Neural progenitor cell (in vitro differentiated cells): ENCODE measurements around the gene GPR137C. TPM values are rescaled to one million over a fixed set of nuclear protein-coding genes. Genes with fewer than 3 reads are reported as not detected.
A peak's percentile ranks its signal among the peaks of the same experiment; 100 is the strongest.

Experiments used
- DNase-seq: peaks from one replicate; pipeline ENCODE4 v3.0.0-alpha.2; 2016; ENCODE audit warnings: low spot score
- H2AFZ ChIP-seq: fragments of 200-600 bp; sonication (generic); replicated peaks from 2 replicates; pipeline ENCODE4 v1.6.1; 2016; ENCODE audit warnings: antibody characterized with exemption
- H3F3A ChIP-seq: fragments of 200-600 bp; sonication (generic); 2 replicates; pipeline ENCODE4 v1.6.1; 2016; ENCODE audit warnings: antibody characterized with exemption, low read depth
- H3K27ac ChIP-seq: fragments of 200-600 bp; sonication (generic); 2 replicates; pipeline ENCODE4 v1.5.1; 2016; ENCODE audit warnings: mild to moderate bottlenecking
- H3K27me3 ChIP-seq: fragments of 200-600 bp; sonication (generic); 2 replicates; pipeline ENCODE4 v1.6.1; 2016; ENCODE audit warnings: mild to moderate bottlenecking, moderate library complexity
- H3K36me3 ChIP-seq: fragments of 200-600 bp; sonication (generic); 2 replicates; pipeline ENCODE4 v1.5.1; 2016
- H3K4me1 ChIP-seq: fragments of 200-600 bp; sonication (generic); 2 replicates; pipeline ENCODE4 v1.6.1; 2016; ENCODE audit warnings: mixed run types
- H3K4me2 ChIP-seq: fragments of 200-600 bp; sonication (generic); 2 replicates; pipeline ENCODE4 v1.6.1; 2016
- H3K4me3 ChIP-seq: fragments of 200-600 bp; sonication (generic); 2 replicates; pipeline ENCODE4 v1.5.1; 2016
- H3K79me2 ChIP-seq: fragments of 200-600 bp; sonication (generic); 2 replicates; pipeline ENCODE4 v1.6.1; 2016; ENCODE audit warnings: low read depth
- H3K9ac ChIP-seq: fragments of 200-600 bp; sonication (generic); 2 replicates; pipeline ENCODE4 v1.6.1; 2016
- H3K9me3 ChIP-seq: fragments of 200-600 bp; sonication (generic); 2 replicates; pipeline ENCODE4 v1.5.1; 2016; ENCODE audit warnings: low read depth
- H4K20me1 ChIP-seq: fragments of 200-600 bp; sonication (generic); 2 replicates; pipeline ENCODE4 v1.6.1; 2016; ENCODE audit warnings: low read depth
- H3K27ac Mint-ChIP-seq: 3 replicates; pipeline ENCODE4 v1.8.0; 2021; ENCODE audit warnings: mixed read lengths
- H3K27me3 Mint-ChIP-seq: 2 replicates; pipeline ENCODE4 v1.8.0; 2022; ENCODE audit warnings: low read depth, mild to moderate bottlenecking, inconsistent platforms, moderate library complexity, mixed read lengths; ENCODE audit not compliant: insufficient read depth
- H3K36me3 Mint-ChIP-seq: 3 replicates; pipeline ENCODE4 v1.8.0; 2021; ENCODE audit warnings: mixed read lengths
- H3K4me1 Mint-ChIP-seq: 3 replicates; pipeline ENCODE4 v1.8.0; 2021; ENCODE audit warnings: mixed read lengths
- H3K4me3 Mint-ChIP-seq: 3 replicates; pipeline ENCODE4 v1.8.0; 2021; ENCODE audit warnings: mild to moderate bottlenecking, moderate library complexity, mixed read lengths
- H3K9me3 Mint-ChIP-seq: 3 replicates; pipeline ENCODE4 v1.8.0; 2020; ENCODE audit warnings: mixed read lengths
- CTCF ChIP-seq: fragments of 200-600 bp; sonication (generic); IDR thresholded peaks from 2 replicates; pipeline ENCODE4 v1.5.1; 2017; ENCODE audit warnings: antibody characterized with exemption, mild to moderate bottlenecking
- EZH2 ChIP-seq: fragments of 200-600 bp; sonication (generic); IDR thresholded peaks from 2 replicates; pipeline ENCODE4 v1.6.1; 2017; ENCODE audit warnings: antibody characterized with exemption, mild to moderate bottlenecking, moderate library complexity
- EZH2phosphoT487 ChIP-seq: fragments of 200-600 bp; sonication (generic); IDR thresholded peaks from 2 replicates; pipeline ENCODE4 v1.6.1; 2017; ENCODE audit warnings: antibody characterized with exemption
- total RNA-seq: library from RNA; depleted of rRNA; stranded (reverse); fragments of >200 nt; gene quantifications from 2 replicates; pipeline ENCODE4 v1.2.3, GENCODE V29; 2015; ENCODE audit warnings: low replicate concordance

Gene GPR137C
- total RNA-seq, 1 donor from 2014 or later, result 9.3 TPM

GRCh38 chr14:52583544-52583943 lies 30.9 kb downstream of the GPR137C start:
- no peaks in the 10 kb centered on the region for H4K20me1 ChIP-seq
- no peaks in the 10 kb centered on the region for H3K4me1 Mint-ChIP-seq
- TF ChIP-seq EZH2phosphoT487, result no peak
- no peak for TF ChIP-seq CTCF
- TF ChIP-seq EZH2, result no peak
- H3F3A ChIP-seq, result no peaks in the 10 kb centered on the region
- H3K36me3 ChIP-seq, result no peaks in the 10 kb centered on the region
- H3K36me3 Mint-ChIP-seq, result no peaks in the 10 kb centered on the region
- no peak overlapping the region for H3K4me3 ChIP-seq
- H2AFZ ChIP-seq, result no peak overlapping the region
- no peaks in the 10 kb centered on the region for H3K4me1 ChIP-seq
- no peak overlapping the region for H3K4me2 ChIP-seq
- no peak for DNase-seq
- no peak overlapping the region for H3K4me3 Mint-ChIP-seq
- no peaks in the 10 kb centered on the region for H3K9me3 ChIP-seq
- H3K27ac Mint-ChIP-seq, result no peak overlapping the region
- H3K79me2 ChIP-seq, result no peaks in the 10 kb centered on the region
- H3K27me3 Mint-ChIP-seq, result no peaks in the 10 kb centered on the region
- no peak overlapping the region for H3K27ac ChIP-seq
- H3K9me3 Mint-ChIP-seq, result no peaks in the 10 kb centered on the region
- no peaks in the 10 kb centered on the region for H3K27me3 ChIP-seq
- no peak overlapping the region for H3K9ac ChIP-seq

GRCh38 chr14:52589646-52590045 lies 37.0 kb downstream of the GPR137C start:
- Histone ChIP-seq H3K36me3 (no peaks in the 10 kb centered on the region), H3F3A (no peaks in the 10 kb centered on the region), H4K20me1 (no peaks in the 10 kb centered on the region), H3K9ac (no peak overlapping the region), H3K9me3 (no peaks in the 10 kb centered on the region), H2AFZ (no peak overlapping the region), H3K27ac (no peak overlapping the region), H3K79me2 (no peaks in the 10 kb centered on the region), H3K27me3 (no peaks in the 10 kb centered on the region), H3K4me1 (no peaks in the 10 kb centered on the region), H3K4me3 (no peak overlapping the region), H3K4me2 (no peak overlapping the region)
- TF ChIP-seq EZH2 (no peak), EZH2phosphoT487 (no peak), CTCF (no peak)
- no peak for DNase-seq
- Mint-ChIP-seq H3K27me3 (peaks cover 2% of the 10 kb centered on the region), H3K36me3 (peaks cover 8% of the 10 kb centered on the region), H3K9me3 (peaks cover 27% of the 10 kb centered on the region), H3K4me1 (no peaks in the 10 kb centered on the region), H3K27ac (no peak overlapping the region), H3K4me3 (no peak overlapping the region)

GRCh38 chr14:52590318-52590717 lies 37.7 kb downstream of the GPR137C start:
- no peak for DNase-seq
- Histone ChIP-seq H3K9ac (no peak overlapping the region), H3K4me2 (no peak overlapping the region), H3K27ac (no peak overlapping the region), H4K20me1 (no peaks in the 10 kb centered on the region), H3F3A (no peaks in the 10 kb centered on the region), H3K36me3 (no peaks in the 10 kb centered on the region), H2AFZ (no peak overlapping the region), H3K9me3 (no peaks in the 10 kb centered on the region), H3K4me1 (no peaks in the 10 kb centered on the region), H3K27me3 (no peaks in the 10 kb centered on the region), H3K79me2 (no peaks in the 10 kb centered on the region), H3K4me3 (no peak overlapping the region)
- H3K36me3 Mint-ChIP-seq, result peaks cover 12% of the 10 kb centered on the region
- H3K27ac Mint-ChIP-seq, result no peak overlapping the region
- peaks cover 2% of the 10 kb centered on the region for H3K27me3 Mint-ChIP-seq
- no peak overlapping the region for H3K4me3 Mint-ChIP-seq
- no peaks in the 10 kb centered on the region for H3K4me1 Mint-ChIP-seq
- peaks cover 31% of the 10 kb centered on the region for H3K9me3 Mint-ChIP-seq
- TF ChIP-seq CTCF (no peak), EZH2phosphoT487 (no peak), EZH2 (no peak)

- peaks cover 14% of the 10 kb centered on the region for H3K36me3 Mint-ChIP-seq
- H3F3A ChIP-seq, result no peaks in the 10 kb centered on the region
Observed at GRCh38 chr14:52596320-52596719, 43.7 kb downstream of the GPR137C start.

More at GRCh38 chr14:52596320-52596719, 43.7 kb downstream of the GPR137C start:
- TF ChIP-seq EZH2phosphoT487 (no peak), EZH2 (no peak), CTCF (no peak)
- Mint-ChIP-seq H3K27me3 (peaks cover 3% of the 10 kb centered on the region), H3K27ac (no peak overlapping the region), H3K4me1 (no peaks in the 10 kb centered on the region), H3K4me3 (no peak overlapping the region), H3K9me3 (peaks cover 31% of the 10 kb centered on the region)
- DNase-seq, result peak; percentile 43
- Histone ChIP-seq H3K79me2 (no peaks in the 10 kb centered on the region), H3K4me3 (no peak overlapping the region), H3K9me3 (no peaks in the 10 kb centered on the region), H3K27ac (no peak overlapping the region), H2AFZ (no peak overlapping the region), H3K4me1 (no peaks in the 10 kb centered on the region), H3K4me2 (peak overlapping the region; percentile 45), H4K20me1 (no peaks in the 10 kb centered on the region), H3K9ac (no peak overlapping the region), H3K36me3 (no peaks in the 10 kb centered on the region), H3K27me3 (no peaks in the 10 kb centered on the region)
